Left colon (tissue), 2 donors: ENCODE results near the gene OR52I1. TPM values are rescaled to one million over a fixed set of nuclear protein-coding genes. Genes with fewer than 3 reads are reported as not detected.

Experiments used
- ATAC-seq: fragments of 200-7000 bp; cut with Tn5 transposase; one replicate; pipeline ENCODE4 v1.9.1; 2020; ENCODE audit warnings: mild to moderate bottlenecking, moderate library complexity
- DNase-seq, 2 donors: peaks; one replicate each; pipeline ENCODE4 v3.0.0-alpha.2; 2020
- intact Hi-C, 2 donors: fragments of 100-400 bp; cut with DNase I in 1 of 2; cut with micrococcal nuclease in 1 of 2; formaldehyde crosslinking; loops; one replicate each; pipeline versions ENCODE4 v1.11.2 to v1.14.0; 2022; cut with DNase I, micrococcal nuclease
- long read RNA-seq: library from polyadenylated mRNA; unstranded; transcript quantifications from one replicate; pipeline ENCODE4 v2.0.0, GENCODE V29; 2021
- total RNA-seq, 2 donors: library from RNA; stranded (reverse); fragmentation: NEBNext Ultra II Directional; extraction: Animal tissue kit (Norgen Biotek cat#: 25700); gene quantifications; one replicate each; pipeline ENCODE4 v1.2.1, GENCODE V29; 2021
- donor health status: DM: no; HTN: no; CAD: no.
- donor health status: DM: yes; HTN: yes; CAD: no.

The OR52I1 gene, protein sequence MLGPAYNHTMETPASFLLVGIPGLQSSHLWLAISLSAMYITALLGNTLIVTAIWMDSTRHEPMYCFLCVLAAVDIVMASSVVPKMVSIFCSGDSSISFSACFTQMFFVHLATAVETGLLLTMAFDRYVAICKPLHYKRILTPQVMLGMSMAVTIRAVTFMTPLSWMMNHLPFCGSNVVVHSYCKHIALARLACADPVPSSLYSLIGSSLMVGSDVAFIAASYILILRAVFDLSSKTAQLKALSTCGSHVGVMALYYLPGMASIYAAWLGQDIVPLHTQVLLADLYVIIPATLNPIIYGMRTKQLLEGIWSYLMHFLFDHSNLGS
- not detected for total RNA-seq
- long read RNA-seq = 0 reads

DNA sequence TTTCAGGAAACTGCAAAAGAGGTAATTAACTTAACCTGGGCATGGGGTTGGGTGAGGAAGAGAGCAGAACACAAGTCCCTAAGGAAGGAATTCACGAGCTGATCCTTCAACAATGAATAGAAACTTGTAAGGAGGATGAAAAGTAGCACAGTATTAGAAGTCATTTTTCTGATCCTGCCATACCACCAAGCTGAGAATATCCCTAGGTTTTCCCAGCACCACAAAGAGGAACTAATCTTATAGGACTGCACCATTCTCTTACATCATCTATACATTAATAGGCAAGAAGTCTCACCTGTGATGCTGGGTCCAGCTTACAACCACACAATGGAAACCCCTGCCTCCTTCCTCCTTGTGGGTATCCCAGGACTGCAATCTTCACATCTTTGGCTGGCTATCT is at the start of gene OR52I1:
Gene OR52I1 (plus strand): TSS at position 301 of the 400 bp plus-strand sequence. CDS start 0 bp downstream, at position 301.
- DNase-seq = no peak
- intact Hi-C loops = no loop called here
- ATAC-seq = no peak

DNA sequence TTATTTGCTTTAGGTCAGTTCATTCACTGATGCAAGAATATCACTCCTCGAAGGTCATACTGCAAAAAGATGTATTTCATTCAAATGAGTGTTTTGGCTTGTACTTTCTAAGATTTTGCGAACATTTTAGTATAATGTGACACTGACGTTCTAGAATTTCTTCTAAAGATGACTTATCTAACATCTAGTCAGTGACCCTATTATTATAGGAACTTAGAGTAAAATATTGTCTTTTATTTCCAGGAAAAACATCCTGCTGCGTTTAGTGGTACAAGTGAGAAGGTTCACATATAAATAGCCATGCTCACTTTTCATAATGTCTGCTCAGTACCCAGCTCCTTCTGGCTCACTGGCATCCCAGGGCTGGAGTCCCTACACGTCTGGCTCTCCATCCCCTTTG is 48.9 kb upstream of the OR52I1 start, which contains the start of gene OR52M1:
Gene OR52M1 (plus strand): TSS at position 301 of the 400 bp plus-strand sequence. CDS start 0 bp downstream, at position 301.
- ATAC-seq (no peak), DNase-seq (no peak)
- intact Hi-C loops = no loop called here

DNA sequence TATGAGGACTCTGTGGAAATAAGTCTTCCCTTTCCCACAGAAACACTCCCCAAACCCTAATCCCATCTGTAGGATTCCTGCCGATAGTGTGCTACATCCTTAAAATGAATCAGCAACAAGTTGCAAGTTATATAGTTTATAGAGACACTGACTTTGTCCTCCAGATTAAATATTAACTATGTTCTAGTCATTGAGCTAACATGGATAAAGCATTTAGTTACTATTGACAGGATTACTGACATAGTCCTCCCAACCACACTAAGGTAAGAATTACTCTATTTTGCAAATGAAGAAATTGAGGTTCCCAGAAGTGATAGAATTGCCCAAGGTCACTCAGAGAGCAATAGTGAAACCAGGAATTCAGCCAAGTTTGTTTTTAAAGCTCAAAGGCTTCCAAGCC is 47.0 kb upstream of the OR52I1 start:
- no peak for DNase-seq
- peak; percentile 96 for ATAC-seq
- intact Hi-C loops = no loop called here

DNA sequence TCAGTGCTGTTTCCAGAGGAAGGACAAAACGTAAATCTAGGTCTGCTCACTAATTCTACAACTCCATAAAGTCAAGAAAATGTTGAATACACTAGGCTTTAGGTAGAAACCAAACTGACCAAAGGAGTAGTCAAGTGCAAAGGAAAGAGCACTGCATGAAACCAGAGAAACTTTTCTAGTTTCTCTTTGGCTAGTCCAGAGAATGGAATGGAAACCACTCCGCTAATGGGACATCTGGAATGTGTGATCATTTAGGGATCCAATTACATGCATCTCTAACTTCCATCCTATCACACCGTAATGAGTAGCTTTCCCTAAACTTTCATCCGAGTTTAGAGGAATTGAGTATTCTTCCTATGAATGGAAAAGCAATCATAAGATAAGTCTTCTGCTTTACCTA is 46.4 kb upstream of the OR52I1 start:
- no peak for ATAC-seq
- intact Hi-C loops = no loop called here

DNA sequence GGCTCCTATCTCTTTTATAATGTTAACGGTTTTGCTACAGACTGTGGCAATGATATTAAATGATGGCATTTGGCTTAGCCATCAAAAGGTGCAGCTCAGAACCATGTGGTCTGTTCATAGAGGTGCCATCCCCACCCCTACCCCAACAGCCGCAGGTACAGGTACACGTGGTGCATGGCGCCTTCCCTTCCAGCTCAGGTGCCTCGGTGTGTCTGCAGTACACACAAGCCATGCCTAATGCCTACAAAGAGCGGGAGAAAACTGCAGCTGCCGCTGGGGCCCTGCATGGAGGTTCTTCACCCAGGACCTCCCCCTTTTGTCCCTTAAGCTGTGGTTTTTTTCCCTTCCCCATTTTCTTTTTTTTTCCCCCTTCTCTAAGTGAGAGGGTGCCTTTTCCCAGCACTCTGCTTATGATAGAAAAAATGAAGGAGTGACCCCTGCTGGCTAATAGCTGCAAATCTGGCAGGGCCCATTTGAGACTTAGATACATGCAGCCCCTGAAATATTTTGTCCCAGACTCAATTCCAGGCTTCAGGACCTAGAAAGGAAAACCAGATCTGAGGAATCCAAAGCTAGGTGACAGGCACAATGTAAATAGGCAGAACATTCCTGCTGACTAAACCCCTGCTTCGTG is 42.4 kb upstream of the OR52I1 start:
- intact Hi-C loops = no loop called here
- ATAC-seq (no peak), DNase-seq (no peak)

More for the DNA sequence above, 46.4 kb upstream of the OR52I1 start:
- no peak for DNase-seq

DNA sequence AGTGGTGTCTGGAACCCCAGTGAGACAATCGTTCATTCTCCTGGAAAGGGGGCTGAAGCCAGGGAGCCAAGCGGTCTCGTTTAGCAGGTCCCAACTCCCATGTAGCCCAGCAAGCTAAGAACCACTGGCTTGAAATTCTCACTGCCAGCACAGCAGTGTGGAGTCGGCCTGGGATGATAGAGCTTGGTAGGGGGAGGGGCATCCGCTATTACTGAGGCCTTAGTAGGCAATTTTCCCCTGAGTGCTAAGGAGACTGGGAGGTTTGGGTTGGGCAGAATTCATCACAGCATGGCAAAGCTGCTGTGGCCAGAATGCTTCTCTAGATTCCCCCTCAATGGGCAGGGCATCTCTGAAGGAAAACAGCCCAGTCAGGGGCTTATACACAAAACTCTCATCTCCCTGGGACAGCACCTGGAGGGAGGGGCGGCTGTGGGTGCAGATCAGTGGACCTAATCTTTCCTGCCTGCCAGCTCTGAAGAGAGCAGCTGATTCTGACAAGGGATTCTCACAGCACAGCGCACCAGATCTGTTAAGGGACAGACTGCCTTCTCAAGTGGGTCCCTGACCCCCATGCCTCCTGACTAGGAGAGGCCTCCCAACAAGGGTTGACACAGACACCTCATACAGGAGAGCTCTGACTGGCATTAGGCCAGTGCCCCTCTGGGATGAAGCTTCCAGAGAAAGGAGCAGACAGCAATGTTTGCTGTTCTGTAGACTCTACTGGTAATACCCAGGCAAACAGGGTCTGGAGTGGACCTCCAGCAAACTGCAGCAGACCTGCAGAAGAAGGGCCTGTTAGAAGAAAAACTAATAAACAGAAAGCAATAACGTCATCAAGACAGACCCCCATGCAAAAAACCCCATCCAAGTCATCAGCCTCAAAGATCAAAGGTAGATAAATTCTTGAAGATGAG is 34.1 kb upstream of the OR52I1 start:
- intact Hi-C loops = no loop called here
- ATAC-seq (no peak), DNase-seq (no peak)

DNA sequence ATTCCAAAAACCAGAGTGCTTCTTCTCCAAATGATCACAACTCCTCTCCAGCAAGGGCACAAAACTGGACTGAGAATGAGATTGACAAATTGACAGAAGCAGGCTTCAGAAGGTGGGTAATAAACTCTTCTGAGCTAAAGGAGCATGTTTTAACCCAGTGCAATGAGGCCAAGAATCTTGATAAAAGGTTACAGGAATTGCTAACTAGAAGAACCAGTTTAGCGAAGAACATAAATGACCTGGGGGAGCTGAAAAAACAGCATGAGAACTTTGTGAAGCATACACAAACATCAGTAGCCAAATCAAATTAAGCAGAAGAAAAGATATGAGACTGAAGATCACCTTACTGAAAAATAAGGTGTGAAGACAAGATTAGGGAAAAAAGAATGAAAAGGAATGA is 33.4 kb upstream of the OR52I1 start:
- no peak for DNase-seq
- intact Hi-C loops = no loop called here
- ATAC-seq = no peak

DNA sequence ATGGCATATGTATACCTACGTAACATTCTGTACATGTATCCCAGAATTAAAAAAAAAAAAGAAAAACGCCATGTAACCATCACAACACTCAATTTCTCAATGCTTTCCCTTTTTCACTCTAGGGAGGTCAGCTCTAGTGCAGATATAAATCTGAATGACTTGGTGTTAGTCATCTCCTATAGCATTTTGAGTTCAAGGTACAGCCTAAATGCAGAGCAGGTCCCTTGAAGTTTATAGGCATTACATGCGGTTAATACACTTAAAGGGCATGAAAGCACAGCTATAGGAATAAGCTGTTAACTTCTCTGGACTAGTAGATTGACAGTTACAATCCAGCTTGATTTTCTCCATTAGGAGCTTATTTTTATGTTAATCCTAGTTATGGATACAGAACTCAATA is 28.5 kb upstream of the OR52I1 start:
- DNase-seq (no peak), ATAC-seq (peak; percentile 64)
- intact Hi-C loops = no loop called here

DNA sequence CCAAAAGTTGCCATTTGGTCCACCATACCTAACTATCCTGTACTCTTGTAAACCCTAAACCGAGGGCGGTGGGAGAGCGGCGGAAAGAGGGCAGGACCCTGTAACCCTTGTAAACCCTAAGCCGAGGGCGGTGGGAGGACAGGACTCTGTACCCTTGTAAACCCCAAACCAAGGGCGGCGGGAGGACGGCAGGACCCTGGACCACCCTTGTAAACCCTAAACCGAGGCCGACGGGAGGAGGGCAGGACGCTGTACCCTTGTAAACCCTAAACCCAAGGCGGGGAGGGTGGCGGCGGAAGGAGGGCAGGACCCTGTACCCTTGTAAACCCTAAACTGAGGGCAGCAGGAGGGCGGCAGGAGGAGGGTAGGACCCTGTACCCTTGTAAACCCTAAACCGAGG is 24.8 kb upstream of the OR52I1 start:
- DNase-seq (no peak), ATAC-seq (no peak)
- intact Hi-C loops = no loop called here

DNA sequence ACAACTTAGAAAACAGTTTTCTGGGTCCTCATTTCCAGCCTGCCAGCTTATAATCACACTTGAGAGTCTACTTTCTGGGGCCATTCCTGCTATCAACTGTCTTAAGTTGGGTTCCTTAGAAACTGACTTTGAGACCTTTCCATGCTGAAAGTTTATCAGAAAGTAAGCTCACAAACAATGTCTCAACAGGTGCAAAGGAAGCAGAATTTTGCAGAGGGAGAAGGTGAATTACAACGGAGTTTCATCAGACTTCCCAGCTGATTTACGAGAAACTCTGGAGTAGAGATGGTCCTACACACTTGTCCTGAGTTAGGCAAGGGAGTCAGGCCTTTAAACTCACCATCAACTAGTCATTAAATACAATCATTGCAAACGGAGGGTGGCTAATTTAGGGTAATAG is 17.0 kb upstream of the OR52I1 start:
- ATAC-seq (no peak), DNase-seq (no peak)
- intact Hi-C loops = no loop called here

DNA sequence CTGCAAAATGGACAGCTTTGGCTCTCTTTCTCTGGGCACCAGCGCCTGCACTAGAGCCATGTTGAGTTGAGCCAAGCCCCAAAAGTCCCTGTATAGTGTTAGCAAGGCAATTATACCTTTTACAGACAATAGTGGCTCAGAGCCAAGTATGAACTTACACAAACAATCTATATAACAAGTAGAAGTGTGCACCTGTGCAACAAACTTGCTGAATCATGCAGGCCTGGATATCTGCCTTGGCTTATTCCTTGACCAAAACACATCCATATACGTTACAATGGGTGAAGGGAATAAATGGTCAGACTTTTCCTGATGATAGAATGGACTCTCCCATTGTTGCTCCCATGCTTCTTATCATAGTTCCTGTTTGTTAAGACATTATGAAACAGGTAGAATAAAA is 16.1 kb upstream of the OR52I1 start:
- intact Hi-C loops = no loop called here
- DNase-seq = no peak
- peak; percentile 66 for ATAC-seq

DNA sequence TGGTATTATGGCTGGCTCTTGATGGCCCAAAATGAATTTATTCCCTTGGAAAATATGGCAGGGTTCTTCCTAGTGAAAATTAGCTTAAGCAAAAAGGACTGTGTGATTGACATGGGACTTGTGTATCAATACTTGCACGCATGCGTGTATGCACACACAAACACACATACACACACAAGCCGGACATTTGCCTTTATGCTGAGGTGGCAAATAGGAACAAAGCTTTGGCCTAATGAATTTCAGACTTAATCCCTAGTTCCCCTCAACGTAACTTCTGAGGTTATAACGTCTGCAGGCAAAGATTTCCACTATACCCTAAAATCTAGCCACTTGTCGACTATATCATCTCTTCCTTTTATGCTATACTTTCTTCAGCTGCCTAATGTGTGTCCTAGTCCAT is 15.2 kb upstream of the OR52I1 start:
- no peak for ATAC-seq
- intact Hi-C loops = no loop called here
- DNase-seq = no peak

DNA sequence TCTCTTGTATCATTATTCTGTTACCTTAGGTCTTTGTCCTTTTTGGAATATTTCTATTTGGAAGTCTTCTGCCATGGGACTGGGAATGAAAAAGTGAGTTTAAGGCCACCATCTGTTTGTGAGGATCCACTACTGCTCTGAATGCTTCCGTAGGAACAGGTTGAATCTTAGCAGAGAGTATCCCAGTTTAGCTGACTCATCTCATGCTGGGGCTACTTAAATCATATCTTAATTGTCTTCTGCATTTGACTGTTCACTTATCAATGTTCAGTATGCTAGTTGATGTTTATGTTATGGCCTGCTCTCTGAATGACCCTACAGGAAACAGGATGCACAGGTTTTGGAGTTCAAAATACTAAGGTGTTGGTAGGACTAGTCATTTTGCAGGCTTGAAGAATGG is 13.7 kb upstream of the OR52I1 start:
- no peak for DNase-seq
- intact Hi-C loops = no loop called here
- no peak for ATAC-seq

DNA sequence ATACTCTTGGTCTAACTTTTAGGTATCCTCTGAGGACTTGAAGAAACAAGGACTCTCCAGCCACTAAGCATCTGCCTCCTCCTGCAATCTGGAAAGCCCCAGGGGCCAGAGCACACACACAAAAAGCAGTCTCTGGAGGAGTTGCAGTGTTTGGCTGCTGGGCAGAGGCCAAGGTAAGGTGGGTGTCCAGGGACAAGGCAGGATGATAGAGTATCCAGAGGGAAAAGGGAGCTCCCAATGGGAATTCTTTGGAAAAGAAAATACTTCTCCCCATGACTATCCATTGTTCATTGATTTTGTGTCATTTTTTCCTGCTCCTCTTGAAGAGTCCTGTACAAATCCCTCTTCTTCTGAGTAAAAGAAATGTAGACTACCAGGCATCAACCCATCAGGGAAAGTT is 12.4 kb upstream of the OR52I1 start, which contains the start of gene OR52I2:
Gene OR52I2 (plus strand): TSS at position 301 of the 400 bp plus-strand sequence.
- DNase-seq (no peak), ATAC-seq (no peak)
- intact Hi-C loops = no loop called here

DNA sequence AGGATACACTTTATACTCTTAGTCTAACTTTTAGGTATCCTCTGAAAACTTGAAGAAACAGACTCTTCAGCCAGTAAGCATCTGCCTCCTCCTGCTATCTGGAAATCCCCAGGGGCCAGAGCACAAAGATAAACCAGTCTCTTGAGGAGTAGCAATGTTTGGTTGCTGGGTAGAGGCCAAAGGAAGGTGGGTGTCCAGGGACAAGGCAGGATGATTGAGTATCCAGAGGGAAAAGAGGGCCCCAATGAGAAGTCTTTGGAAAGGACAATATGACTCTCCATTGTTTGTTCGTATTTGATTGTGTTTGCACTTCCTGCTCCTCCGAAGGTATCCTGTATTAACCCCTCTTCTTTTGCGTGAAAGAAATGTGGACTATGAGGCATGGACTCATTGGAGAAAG is 4.8 kb upstream of the OR52I1 start:
- ATAC-seq = no peak
- no peak for DNase-seq
- intact Hi-C loops = no loop called here

DNA sequence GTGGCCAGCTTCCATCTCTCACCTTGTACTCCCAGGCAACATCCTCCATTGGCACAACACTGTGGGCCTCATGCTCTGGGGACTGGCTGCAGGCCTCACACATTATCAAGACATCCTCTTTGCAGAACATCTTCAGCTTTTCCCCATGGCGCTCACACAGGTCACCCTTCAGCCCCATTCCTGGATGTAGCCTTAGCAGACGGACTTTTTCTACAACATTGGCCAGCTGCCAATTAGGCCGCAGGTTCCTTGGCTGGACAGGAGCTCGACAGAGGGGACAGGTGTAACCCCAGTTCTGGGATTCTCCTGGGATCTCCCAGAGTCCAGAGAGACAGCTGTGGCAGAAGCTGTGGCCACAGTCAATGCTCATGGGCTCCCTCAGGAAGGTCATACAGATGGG is 11.2 kb downstream of the OR52I1 start:
- intact Hi-C loops = no loop called here
- DNase-seq (no peak), ATAC-seq (no peak)

DNA sequence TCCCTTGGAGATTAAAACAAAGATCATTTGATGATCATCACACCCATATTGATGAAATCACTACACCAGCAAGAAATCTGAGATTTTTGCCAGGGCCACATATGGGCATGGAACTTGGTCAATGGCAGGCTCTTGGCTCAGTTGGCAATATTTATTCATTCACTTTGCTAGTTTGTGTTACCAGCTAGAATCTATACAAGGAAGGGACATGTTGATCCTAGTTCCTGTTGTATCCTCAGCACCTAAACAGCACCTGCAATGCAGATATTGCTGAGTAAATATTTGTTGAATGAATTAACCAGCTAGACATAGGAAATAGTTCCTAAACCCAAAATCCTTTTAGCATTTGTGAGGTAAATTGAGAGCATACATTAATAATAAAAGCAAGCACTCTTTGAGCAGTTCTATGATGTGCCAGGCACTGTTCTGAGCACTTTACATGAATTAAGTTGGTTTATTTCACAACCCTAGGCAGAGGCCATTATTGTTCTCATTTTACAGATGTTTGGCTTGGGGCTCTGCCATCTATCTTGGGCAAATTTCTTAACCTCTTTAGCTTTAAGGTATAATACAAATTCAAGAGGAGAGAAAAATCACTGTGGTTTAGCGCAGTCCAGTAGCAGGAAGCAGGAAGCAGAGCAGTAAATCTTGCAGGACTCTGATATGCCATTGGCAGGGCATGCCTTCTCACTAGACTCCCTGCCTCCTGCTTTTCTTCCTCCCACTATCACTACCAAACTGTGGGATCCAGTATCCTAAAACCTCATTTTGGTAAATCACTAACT is 12.6 kb downstream of the OR52I1 start:
- intact Hi-C loops = no loop called here
- ATAC-seq (peak; percentile 69), DNase-seq (peak in 1 of 2 donors; percentile 12)

DNA sequence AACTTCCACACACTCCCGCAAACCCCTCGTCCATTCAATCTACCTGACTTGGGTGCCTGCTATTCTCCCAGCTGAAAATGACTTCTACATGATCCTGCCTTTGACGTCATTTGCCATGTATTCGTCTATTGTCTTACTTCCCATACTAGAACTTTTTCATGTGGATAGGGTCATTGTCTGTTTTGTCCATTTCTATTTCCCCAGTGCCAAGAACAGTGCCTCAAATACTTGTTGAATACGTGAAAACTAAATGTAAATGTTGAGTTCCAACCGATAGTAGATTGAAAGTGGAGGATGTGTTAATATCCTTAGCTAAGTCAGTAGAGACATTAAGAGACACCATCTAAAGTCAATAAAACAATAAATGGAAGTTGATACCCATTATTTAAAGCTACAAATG is 13.3 kb downstream of the OR52I1 start:
- DNase-seq (no peak), ATAC-seq (peak; percentile 3)
- intact Hi-C loops = no loop called here
